Mucosa of stomach (tissue), 1 donor: ENCODE results near the gene ENTPD2.

ENCODE experiments used
- H3K27me3 ChIP-seq: one replicate; pipeline ENCODE4 v1.7.0; 2013; ENCODE audit warnings: mild to moderate bottlenecking, low read length; ENCODE audit not compliant: control insufficient read depth, insufficient read depth
- H3K36me3 ChIP-seq: one replicate; pipeline ENCODE4 v1.7.0; 2013; ENCODE audit warnings: low read length; ENCODE audit not compliant: control insufficient read depth, insufficient read depth
- H3K4me1 ChIP-seq: one replicate; pipeline ENCODE4 v1.7.0; 2013; ENCODE audit warnings: mild to moderate bottlenecking, low read length; ENCODE audit not compliant: control insufficient read depth, insufficient read depth
- H3K4me3 ChIP-seq: one replicate; pipeline ENCODE4 v1.7.0; 2013; ENCODE audit warnings: low read length
- H3K9ac ChIP-seq: one replicate; pipeline ENCODE4 v1.7.0; 2013; ENCODE audit warnings: mild to moderate bottlenecking, low read length, moderate library complexity
- H3K9me3 ChIP-seq: one replicate; pipeline ENCODE4 v1.7.0; 2013; ENCODE audit warnings: mild to moderate bottlenecking, low read length, moderate library complexity; ENCODE audit not compliant: control insufficient read depth
- donor health status: Pancreatic carcinoma.

Gene ENTPD2

DNA sequence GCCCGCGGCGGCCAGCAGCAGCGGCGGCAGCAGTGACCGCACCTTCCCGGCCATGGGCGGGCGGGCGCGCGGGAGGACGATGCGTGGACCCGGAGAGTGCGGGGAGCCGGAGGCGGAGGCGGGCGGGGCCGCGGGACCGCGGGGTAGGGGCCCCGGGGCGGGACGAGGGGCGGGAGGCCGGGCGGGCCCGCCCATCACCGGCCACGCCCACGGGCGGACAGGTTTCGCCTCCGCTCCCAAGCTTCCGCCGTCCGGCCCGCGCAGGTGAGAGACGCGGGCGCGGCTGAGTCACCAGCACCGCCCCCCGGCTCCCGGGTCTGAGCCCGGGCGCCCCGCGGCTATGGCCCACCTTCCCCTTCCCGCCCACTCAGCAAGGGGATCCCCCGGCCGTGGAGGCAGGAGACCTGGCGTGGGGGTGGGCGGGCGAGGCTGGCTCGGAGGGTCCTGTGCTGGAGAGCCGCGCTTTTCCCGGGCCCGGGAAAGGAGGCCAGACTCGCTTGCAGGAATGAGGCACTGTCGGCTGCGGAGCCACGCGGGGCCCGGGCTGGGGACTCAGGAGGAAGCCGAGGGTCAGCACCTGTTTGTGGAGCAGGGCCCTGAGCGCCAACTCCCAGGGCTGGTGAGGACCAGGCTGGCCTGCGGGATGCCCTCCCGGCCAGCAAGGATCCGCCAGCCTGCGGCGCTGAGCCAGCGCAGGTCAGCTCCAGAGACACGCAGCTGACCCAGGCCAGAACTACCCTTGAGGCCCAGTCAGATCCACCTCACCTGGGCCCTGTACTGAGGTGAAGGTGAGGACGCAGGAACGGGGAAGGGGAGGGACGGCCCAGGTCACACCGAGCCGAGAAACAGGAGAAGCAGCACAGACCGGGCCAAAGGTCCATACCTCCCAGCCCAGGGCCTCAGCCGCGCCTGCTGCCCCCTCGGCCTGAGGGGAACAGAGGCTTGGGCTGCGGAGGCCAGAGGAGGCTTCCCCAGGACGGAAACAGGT lies at the start of gene ENTPD2:
ENTPD2 (minus strand) TSS at position 118 of the 988 bp plus-strand sequence; CDS start at position 54, 64 bp downstream.
- Histone ChIP-seq H3K4me3 (no peak within 1 kb of the TSS), H3K9ac (peak within 1 kb of the TSS; percentile 73), H3K4me1 (peaks cover 47% of the 10 kb centered on the region), H3K36me3 (no peaks in the 10 kb centered on the region), H3K9me3 (no peaks in the 10 kb centered on the region), H3K27me3 (peaks cover 25% of the 10 kb centered on the region)

DNA sequence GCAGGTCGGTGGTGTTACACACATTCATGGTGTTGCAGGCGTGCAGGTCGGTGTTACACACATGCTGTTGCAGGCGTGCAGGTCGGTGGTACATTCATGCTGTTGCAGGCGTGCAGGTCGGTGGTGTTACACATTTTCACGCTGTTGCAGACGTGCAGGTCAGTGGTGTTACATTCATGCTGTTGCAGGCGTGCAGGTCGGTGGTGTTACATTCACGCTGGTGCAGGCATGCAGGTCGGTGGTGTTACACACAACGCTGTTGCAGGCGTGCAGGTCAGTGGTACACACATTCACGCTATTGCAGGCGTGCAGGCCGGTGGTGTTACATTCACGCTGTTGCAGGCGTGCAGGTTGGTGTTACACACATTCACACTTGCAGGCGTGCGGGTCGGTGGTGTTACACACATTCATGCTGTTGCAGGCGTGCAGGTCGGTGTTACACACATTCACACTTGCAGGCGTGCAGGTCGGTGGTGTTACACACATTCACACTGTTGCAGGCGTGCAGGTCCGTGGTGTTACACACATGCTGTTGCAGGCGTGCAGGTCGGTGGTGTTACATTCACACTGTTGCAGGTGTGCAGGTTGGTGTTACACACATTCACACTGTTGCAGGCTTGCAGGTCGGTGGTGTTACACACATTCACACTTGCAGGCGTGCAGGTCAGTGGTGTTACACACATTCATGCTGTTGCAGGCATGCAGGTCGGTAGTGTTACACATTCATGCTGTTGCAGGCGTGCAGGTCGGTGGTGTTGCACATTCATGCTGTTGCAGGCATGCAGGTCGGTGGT lies 49.5 kb upstream of the ENTPD2 start:
- H3K9me3 ChIP-seq, result no peaks in the 10 kb centered on the region
- no peaks in the 10 kb centered on the region for H3K27me3 ChIP-seq
- no peaks in the 10 kb centered on the region for H3K4me1 ChIP-seq
- H3K9ac ChIP-seq, result no peak overlapping the region
- no peak overlapping the region for H3K4me3 ChIP-seq
- H3K36me3 ChIP-seq, result peaks cover 19% of the 10 kb centered on the region

DNA sequence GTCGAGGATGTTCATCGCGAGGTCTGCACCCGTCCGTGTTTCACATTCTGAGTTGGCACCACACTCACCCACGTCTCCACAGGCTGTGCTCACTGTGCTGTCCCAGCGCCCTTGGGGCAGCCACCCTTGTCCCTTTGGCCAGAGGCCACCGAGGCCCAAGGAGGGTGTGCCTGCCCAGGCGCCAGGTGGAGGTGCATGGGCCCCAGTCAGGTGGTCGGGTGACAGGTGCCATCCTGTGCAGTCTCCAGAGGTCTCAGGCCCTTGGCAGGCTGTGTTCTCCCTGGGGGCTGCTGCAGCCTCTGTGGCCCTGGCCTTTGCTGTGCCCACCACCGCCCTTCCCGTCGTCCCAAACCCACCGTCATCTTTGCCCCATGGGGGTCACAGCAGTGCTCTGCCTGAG lies 45.4 kb upstream of the ENTPD2 start:
- H3K4me1 ChIP-seq, result no peaks in the 10 kb centered on the region
- H3K9ac ChIP-seq, result no peak overlapping the region
- H3K4me3 ChIP-seq, result no peak overlapping the region
- H3K9me3 ChIP-seq, result no peaks in the 10 kb centered on the region
- H3K36me3 ChIP-seq, result peaks cover 31% of the 10 kb centered on the region
- H3K27me3 ChIP-seq, result no peaks in the 10 kb centered on the region

DNA sequence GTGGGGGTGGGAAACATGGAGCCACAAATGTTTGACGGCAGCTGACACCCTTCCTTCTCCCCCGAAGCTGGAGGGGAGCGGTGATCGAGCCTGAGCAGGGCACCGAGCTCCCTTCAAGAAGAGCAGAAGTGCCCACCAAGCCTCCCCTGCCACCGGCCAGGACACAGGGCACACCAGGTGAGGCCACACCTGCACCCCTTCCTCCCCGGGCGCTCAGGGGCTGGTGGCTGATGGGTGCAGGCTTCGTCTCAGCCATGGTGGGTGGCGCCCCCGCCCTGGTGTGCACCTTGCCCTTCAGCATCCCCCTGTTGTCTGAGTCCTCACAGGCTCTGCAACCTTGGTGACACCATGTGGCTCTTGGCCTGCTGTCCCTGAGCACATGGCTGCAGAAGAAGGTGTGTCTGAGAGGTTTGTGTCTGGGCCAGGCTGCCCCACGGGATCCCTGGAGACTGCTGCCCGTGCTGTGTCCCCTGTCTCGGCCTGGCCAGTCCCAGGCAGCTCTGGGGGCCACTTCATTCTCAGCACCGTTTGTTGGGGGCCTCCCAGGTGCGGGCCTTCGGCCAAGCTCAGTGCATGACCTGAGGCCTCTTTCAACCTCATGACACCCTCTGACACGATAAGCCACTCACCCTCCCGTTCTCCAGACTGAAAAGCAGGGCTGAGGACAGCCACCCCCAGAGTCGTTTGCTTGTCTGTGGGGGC lies 44.1 kb upstream of the ENTPD2 start:
- Histone ChIP-seq H3K9ac (no peak overlapping the region), H3K27me3 (no peaks in the 10 kb centered on the region), H3K4me3 (no peak overlapping the region), H3K4me1 (no peaks in the 10 kb centered on the region), H3K36me3 (peaks cover 25% of the 10 kb centered on the region), H3K9me3 (no peaks in the 10 kb centered on the region)

DNA sequence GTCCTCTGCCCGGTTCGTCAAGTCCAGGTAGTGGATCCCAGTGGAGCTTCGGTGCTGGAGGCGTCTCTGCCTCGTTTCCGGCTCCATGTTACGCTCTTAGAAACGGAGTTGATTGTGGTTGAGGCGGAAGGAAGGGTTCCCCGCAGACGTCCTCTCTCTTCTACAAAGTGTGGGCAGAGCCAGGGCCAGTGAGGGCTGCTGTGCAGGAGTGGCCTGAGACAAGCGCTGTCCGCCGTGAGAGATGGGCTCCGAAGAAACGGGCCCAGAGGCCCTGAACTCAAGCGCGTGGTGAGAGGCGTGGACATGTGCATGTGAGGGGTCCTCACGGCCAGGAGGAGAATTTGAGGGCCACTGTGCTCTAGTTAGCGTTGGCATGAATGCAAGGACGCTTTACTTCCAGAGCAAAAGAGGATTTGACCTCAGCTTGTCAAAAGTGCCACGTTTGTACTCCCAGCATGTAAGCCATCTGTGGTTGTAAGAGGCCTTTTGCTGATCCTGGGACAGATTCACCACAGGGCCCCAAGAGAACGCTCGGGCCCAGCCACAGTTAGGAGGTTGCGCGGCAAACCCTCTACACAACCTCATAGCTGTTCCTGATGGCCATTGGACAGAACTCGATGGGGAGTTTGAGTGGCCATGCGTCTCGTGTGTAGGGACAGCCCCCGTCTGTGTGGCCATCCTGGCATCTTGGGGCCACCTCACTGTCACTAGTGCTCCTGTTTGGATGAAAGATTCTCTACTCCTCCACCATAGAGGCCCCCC lies 43.1 kb upstream of the ENTPD2 start:
- peaks cover 18% of the 10 kb centered on the region for H3K36me3 ChIP-seq
- H3K9ac ChIP-seq, result no peak overlapping the region
- H3K9me3 ChIP-seq, result no peaks in the 10 kb centered on the region
- no peaks in the 10 kb centered on the region for H3K4me1 ChIP-seq
- H3K4me3 ChIP-seq, result no peak overlapping the region
- H3K27me3 ChIP-seq, result no peaks in the 10 kb centered on the region

DNA sequence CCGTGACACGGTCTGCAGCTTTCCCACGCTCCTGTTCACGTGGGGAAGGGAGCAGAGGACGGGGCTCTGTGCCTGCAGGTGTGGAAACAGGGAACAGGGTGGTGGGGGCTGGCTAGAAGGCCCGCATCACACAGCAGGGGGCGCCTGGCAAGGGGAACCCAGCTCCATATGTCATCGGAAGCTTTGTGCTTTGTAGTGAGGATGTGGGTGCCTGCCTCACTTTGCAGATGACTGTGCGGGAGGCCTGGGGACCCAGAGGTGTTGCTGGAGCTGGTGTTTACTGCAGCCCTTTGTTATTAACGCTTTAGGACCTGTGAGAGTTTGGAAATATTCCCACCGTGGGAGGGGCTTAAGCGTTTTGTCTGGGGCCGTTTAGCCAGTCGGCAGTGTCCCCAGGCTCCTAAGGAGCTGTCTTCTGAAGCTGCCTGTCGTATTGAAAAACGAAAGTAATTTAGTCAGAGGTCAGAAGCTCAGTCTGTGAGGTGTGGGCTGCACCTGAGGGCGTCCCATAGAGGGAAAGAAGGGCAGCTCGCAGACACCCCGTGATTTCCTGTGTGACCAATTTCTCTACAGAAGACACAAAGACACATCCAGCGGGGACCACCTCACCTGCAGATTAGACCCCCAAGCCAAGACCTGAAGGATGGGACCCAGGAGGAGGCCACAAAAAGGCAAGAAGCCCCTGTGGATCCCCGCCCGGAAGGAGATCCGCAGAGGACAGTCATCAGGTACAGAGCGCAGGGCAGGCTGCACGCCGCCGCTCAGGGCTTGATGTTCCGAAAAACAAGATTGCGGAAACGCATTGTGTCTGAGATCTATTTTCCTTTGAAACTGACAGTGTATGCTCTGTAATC lies 42.0 kb upstream of the ENTPD2 start:
- no peaks in the 10 kb centered on the region for H3K9me3 ChIP-seq
- no peak overlapping the region for H3K9ac ChIP-seq

DNA sequence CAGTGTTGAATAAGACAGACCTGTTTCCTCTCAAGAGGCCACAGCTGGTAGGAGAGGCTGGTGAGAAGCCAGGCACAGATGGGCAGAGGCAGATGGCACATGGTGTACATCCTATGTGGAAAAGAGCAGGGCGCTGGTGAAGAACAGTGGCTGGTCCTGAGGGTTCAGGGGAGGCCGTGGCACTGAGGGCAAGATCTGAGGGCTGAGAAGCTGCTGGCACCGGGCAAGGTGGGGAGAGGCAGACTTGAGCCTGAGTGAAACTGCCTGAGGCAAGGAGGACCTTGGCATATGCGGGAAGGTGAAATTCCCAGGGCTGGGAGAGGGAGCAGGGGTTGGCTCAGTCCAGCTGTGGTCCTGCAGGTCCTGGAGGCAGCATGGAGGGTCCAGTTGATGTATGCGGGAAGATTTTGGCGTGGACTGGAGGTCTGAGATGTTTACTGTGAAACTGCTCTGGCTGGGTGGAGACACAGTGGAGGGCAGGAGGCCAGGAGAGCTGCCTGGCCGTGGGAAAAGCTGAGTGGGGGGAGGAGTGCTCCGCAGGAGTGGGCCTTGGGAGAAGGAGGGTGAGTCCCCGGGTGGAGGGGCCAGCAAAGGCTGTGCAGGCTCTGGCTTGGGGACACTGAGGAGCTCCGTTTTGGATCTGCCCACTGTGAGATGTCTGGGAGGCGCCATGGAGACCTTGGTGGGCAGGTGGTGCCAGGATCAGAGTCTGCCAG lies 35.5 kb upstream of the ENTPD2 start:
- H3K9me3 ChIP-seq, result no peaks in the 10 kb centered on the region
- no peak overlapping the region for H3K9ac ChIP-seq
- H3K4me1 ChIP-seq, result peaks cover 16% of the 10 kb centered on the region
- H3K36me3 ChIP-seq, result no peaks in the 10 kb centered on the region
- no peaks in the 10 kb centered on the region for H3K27me3 ChIP-seq
- no peak overlapping the region for H3K4me3 ChIP-seq

More for the DNA sequence above, 42.0 kb upstream of the ENTPD2 start:
- peaks cover 14% of the 10 kb centered on the region for H3K36me3 ChIP-seq
- no peak overlapping the region for H3K4me3 ChIP-seq
- H3K27me3 ChIP-seq, result no peaks in the 10 kb centered on the region
- H3K4me1 ChIP-seq, result no peaks in the 10 kb centered on the region

DNA sequence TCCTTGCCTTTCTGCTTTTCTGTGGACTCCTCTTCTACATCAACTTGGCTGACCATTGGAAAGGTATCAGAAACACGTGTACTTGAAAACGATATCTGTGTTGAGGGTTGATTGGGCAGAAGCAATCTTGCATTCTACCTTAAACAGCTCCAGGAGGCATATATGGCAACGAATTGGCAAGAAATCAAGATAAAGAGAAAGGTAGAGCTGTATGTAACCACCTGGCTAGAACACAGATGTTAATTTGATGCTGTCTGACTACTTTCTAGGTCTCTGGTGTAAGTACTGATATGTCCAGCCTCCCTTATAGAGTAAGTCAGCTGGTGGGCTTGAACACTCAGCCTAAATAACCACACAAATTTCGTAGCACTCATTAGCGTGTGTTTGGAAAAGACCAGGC lies 34.3 kb upstream of the ENTPD2 start:
- Histone ChIP-seq H3K27me3 (no peaks in the 10 kb centered on the region), H3K36me3 (no peaks in the 10 kb centered on the region), H3K9ac (no peak overlapping the region), H3K4me3 (no peak overlapping the region), H3K4me1 (peaks cover 29% of the 10 kb centered on the region), H3K9me3 (no peaks in the 10 kb centered on the region)

DNA sequence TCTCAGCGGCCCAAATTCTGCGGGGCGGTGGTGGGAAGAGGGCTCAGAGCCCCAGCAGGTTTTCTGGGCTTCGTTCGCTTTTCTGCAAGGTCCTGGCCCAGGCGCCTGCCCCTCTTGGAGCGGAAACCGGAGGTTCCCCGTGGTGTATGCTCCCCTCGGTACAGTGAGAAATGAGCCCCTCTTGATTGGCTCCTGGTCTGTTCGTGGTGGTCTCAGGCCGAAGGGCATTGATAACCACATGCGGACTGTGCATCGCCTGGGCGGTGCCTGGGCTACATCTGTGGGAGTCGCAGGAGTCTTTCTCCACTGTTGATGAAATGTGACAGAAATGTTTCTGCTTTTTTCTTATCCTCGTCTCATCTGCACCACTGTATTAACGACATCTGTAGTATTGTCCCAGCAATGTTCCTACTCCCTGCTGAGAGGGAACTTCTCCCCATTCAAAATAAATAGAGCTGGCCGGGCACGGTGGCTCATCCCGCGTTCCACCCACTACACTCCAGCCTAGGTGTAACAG lies 33.6 kb upstream of the ENTPD2 start:
- Histone ChIP-seq H3K9me3 (no peaks in the 10 kb centered on the region), H3K27me3 (no peaks in the 10 kb centered on the region), H3K36me3 (no peaks in the 10 kb centered on the region), H3K4me1 (peaks cover 31% of the 10 kb centered on the region), H3K9ac (peak overlapping the region; percentile 79), H3K4me3 (peak overlapping the region; percentile 60)
